Coronary artery (tissue), 2 donors: ENCODE measurements around the gene NELL2.

Source experiments
- DNase-seq: peaks from one replicate; pipeline ENCODE4 v3.0.0-alpha.2; 2017; ENCODE audit warnings: low spot score
- H3K27ac ChIP-seq, 2 donors: fragments of 200-600 bp; sonication (generic); one replicate each; pipeline ENCODE4 v1.5.1; 2016 to 2019
- H3K4me3 ChIP-seq: fragments of 200-600 bp; sonication (generic); 2 replicates; pipeline ENCODE4 v1.5.1; 2016; ENCODE audit warnings: mild to moderate bottlenecking, moderate library complexity
- TF ChIP-seq, protein P1 (sequence below): fragments of 200-600 bp; sonication (generic); IDR thresholded peaks from one replicate; pipeline ENCODE4 v1.5.1; 2019; ENCODE audit warnings: antibody characterized with exemption

NELL2 gene

DNA sequence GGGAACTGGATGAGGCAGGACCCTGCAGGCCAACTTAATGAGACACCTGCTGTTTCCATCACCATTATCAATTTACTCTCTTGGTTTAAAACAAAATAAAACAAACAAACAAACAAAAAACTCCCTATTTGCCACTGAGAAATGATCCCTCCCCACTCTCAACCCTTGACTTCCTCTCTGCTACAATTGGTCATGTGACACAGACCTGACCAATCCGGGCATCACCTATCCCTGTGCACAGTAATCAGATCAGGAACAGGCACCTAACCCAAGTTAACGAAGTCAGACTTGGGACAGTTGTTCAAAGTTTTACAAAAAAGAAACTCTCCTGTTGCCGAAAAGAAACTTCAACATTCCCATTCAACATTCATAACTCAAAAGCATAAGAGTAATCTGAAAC is 58.4 kb downstream of the NELL2 start:
- TF ChIP-seq, protein P1, sequence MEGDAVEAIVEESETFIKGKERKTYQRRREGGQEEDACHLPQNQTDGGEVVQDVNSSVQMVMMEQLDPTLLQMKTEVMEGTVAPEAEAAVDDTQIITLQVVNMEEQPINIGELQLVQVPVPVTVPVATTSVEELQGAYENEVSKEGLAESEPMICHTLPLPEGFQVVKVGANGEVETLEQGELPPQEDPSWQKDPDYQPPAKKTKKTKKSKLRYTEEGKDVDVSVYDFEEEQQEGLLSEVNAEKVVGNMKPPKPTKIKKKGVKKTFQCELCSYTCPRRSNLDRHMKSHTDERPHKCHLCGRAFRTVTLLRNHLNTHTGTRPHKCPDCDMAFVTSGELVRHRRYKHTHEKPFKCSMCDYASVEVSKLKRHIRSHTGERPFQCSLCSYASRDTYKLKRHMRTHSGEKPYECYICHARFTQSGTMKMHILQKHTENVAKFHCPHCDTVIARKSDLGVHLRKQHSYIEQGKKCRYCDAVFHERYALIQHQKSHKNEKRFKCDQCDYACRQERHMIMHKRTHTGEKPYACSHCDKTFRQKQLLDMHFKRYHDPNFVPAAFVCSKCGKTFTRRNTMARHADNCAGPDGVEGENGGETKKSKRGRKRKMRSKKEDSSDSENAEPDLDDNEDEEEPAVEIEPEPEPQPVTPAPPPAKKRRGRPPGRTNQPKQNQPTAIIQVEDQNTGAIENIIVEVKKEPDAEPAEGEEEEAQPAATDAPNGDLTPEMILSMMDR, result no peak
- no peak overlapping the region for H3K4me3 ChIP-seq
- no peak for DNase-seq
- no peak overlapping the region for H3K27ac ChIP-seq

DNA sequence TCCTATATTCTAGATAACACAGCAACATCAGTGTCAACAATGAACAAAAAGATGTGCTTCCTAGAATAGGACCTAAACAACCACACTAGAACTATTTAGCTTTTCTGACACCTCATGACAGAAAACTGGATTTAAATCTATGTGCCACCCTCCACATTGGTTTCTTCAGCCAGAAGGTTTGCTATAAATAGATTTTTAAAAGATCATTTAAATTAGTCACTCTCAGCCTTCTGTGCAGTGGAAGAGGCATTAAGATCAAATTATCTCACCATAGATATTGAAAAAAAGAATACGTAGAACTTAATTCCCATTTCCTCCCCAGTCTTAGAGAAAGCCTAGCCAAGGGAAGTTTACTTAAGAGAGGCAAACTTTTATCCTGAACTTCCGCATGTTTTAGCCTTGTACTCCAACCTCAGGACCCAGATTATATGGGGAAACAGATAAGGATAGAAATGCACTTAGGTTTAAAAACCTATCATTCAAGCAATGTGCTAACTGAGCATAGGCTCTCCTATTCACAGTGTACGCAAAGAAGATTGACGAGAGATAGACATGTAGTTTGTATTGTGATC is 59.6 kb downstream of the NELL2 start:
- no peak overlapping the region for H3K4me3 ChIP-seq
- DNase-seq, result no peak
- H3K27ac ChIP-seq, result no peak overlapping the region
- TF ChIP-seq, protein P1, result no peak

DNA sequence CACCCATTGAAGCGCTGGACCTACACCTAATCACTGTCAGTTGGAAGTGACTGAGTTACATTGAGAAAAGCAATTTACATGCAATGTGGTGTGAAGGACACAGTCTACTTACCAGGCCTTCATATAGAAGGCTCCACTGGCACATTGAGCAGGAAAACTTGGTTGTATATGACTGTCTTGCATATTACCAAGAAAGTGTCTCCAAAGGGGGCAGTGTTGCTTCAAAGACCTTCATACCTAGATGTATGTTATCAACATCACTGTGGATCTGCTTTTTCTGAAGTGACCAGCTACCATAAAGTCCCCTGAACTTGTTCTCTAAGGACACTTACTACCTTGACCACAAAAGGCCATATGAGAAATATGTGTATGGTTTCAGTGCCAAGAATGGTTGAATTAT is 64.1 kb downstream of the NELL2 start:
- TF ChIP-seq, protein P1, result no peak
- no peak for DNase-seq
- Histone ChIP-seq H3K27ac (no peak overlapping the region), H3K4me3 (no peak overlapping the region)

DNA sequence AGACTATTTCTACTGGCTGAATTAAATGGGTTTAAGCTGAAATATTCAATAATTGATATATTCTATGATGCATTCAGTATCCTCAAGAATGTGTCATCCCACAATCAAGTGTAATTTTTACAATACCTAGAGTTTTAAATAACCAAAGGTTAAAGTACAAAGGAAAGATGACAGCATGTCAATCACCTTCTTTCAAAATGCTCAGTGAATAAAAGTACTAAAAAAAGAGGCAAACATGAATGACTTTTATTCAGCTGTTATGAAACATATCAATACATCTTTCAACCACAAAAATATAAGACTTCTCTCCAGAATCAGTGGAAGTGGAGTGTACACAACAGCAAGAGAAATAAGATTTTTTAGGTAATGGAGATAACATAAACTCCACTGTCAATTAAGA is 72.0 kb downstream of the NELL2 start:
- no peak overlapping the region for H3K27ac ChIP-seq
- DNase-seq, result no peak
- TF ChIP-seq, protein P1, result no peak
- no peak overlapping the region for H3K4me3 ChIP-seq

DNA sequence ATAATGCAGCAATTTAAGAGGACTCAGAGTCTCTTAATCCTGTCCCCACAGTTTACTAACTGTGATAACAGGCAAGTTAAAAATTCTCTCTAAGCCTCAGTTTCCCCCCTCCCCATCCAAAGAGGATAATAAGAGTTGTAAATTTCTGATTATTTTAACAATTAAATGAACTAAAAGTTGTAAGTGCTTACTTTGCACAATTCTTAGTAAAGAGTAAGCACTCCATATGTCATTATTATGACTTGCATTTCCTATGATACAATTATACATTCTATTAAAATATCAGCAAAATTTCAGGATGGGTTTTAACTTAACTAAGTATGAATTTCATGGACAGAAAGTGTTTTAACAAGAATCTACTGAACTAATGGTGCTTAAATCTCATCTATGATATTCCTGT is 80.1 kb downstream of the NELL2 start:
- no peak for DNase-seq
- Histone ChIP-seq H3K27ac (no peak overlapping the region), H3K4me3 (no peak overlapping the region)
- TF ChIP-seq, protein P1, result no peak

DNA sequence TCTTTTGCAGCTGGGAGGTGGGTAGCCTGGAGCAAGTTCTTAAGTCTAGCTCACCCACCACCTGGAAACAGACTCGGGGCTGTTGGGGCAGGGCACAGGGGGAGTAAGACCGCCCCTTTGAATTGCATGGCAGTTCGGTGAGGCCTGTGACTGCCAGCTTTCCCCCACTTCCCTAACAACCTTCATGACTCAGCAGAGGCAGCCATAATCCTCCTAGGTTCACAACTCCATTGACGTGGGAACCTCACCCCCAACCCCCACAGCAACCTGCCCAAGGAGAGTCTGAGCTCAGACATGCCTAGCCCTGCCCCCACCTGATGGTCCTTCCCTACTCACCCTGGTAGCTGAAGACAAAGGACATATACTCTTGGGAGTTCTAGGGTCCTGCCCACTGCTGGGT is 87.4 kb downstream of the NELL2 start:
- DNase-seq, result no peak
- no peak overlapping the region for H3K27ac ChIP-seq
- H3K4me3 ChIP-seq, result no peak overlapping the region
- TF ChIP-seq, protein P1, result no peak

GRCh38 chr12:44780221-44780790 is 95.8 kb downstream of the NELL2 start:
- Histone ChIP-seq H3K27ac (no peak overlapping the region), H3K4me3 (no peak overlapping the region)
- TF ChIP-seq, protein P1, result no peak
- DNase-seq, result no peak
